A204.1 (cell line): ENCODE measurements around the gene SLC7A5.
"Not testable (repeated sequence)": the region's sequence is repeated elsewhere in the genome, so short reads cannot be mapped to it uniquely, and the experiment has no call there.

Experiments
- FAIRE-seq: peaks from 2 replicates; lab custom pipeline; 2012; peaks lifted over from hg19 to GRCh38; lab: Jason Lieb, UNC

The SLC7A5 gene

GRCh38 chr16:87791295-87792204, 77.8 kb downstream of the SLC7A5 start:
- FAIRE-seq, result no peak

DNA sequence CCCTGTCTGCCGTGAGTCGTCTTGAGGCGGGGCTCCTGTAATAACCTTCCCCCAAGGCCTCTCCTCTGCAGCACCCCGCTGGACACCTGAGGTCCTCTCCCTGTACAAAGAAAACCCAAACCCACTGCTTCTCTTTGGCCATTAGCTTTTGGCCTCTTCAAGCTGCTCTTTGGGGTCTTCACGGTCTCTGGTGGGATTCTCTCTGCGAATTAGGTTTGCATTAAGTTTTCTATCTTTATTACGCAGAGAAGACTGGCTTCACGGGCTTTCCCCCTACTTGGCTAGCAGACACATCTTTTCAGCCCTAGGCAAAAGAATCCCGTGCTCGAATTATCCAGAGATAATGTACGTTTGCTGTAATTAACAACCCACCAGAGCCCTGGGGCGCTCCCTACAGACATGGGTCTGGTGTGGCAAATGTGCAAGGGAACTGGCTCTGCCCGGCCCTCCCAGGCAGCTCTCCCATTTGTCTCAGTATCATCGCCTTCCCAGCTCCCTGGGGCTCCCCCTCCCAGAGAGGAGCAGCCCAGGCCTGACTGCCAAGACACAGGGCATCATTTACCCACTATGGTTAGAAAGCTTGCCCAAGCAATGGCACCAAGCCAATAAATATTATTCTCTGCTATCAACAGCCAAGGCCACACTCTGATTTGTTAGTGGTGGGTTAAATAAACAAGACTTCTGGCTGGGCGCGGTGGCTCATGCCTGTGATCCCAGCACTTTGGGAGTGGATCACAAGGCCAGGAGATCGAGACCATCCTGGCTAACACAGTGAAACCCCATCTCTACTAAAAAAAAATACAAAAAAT, 78.8 kb downstream of the SLC7A5 start:
- no peak for FAIRE-seq

DNA sequence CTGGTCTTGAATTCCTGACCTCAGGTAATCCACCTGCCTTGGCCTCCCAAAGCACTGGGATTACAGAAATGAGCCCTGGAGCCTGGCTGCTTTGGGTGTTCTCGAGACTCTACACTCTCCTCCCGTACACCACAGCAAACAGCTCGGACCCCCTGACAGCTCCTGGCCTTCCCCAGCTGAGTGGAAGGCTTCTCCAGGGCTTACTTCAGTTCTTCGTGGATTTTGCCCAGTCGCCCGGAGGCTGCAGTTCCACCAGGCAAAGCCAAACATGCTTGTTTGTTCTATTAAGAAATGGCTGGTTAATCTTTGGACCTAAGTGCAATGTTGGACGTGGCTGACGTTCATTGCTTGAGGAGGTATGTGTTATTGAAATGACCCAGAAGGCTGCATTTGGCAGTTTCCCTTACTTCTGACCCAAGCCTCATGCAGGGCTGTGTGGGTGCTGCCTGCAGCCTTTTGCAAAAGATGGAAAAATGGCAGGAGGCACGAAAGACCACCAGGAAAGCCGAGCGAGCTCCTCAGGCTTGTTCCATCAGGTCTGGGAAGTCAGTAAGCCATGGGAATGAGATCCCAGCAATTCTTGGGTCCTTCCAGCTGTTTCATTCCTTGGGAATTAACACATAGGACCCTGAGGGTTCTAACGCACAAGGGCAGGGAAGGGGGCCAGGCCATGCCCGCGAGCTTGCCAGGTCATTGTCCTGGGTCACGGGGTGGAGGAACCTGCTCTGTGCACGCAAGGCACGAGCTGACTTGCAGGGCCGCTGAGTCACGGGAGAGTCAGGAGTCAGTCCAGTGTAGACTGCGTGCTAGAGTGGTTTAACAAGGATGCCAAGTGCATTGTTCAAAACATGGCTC, 79.6 kb downstream of the SLC7A5 start:
- no peak for FAIRE-seq

GRCh38 chr16:87788730-87789436, 80.4 kb downstream of the SLC7A5 start:
- not testable (repeated sequence) for FAIRE-seq

DNA sequence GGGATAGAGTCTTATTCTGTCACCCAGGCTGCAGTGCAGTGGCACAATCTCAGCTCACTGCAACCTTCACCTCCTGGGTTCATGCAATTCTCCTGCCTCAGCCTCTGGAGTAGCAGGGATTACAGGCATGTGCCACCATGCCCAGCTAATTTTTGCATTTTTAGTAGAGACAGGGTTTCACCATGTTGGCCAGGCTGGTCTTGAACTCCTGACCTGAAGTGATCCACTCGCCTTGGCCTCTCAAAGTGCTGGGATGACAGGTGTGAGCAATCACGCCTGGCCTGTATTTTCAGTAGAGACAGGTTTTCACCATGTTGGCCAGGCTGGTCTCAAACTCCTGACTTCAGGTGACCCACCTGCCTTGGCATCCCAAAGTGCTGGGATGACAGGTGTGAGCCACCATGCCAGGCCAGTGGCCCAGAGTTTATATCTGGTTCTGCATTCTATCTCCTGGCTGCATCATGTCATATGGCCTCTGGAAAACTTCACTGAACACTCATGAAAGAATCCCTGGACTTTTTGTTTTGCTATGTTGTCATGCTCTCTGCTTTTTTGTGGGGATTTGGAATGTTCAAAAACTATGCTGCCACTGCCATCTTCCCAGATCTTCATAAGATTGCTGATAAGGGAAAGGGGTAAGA, 81.7 kb downstream of the SLC7A5 start:
- FAIRE-seq, result not testable (repeated sequence)

DNA sequence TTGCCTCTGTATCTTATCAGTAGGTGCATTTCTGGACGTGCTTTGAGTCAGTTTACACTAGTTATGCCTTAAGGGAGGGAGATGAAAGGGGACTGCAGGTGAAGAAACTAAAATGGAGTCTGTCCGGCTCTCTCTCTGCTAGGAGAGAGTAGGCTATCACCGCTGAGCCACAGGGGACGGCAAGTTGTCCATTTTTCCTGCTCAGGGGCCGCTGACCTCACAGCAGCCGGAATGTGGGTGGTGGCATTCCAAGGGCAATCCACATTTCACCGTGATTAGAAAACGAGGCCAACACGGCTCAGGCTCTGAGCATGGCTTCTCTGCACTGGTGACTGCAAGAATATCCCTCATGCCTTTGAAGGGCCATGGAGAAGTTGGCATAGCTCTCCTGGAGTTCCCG, 84.5 kb downstream of the SLC7A5 start:
- no peak for FAIRE-seq

DNA sequence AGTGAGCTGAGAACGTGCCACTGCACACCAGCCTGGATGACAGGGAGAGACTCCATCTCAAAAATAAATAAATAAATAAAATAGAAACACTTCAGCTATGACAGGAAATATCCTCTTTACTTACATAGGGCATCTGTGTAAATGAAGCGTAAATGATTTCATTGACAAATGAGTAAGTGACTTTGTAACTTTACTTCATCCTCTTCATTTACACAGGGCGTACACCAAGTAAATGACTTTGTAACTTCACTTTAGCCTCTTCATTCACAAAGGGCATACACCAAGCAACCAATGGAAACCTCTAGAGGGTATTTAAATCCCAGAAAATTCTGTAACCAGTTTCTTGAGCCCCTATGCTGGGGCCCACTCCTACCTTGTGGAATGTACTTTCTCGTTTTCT, 87.3 kb downstream of the SLC7A5 start:
- FAIRE-seq, result no peak

DNA sequence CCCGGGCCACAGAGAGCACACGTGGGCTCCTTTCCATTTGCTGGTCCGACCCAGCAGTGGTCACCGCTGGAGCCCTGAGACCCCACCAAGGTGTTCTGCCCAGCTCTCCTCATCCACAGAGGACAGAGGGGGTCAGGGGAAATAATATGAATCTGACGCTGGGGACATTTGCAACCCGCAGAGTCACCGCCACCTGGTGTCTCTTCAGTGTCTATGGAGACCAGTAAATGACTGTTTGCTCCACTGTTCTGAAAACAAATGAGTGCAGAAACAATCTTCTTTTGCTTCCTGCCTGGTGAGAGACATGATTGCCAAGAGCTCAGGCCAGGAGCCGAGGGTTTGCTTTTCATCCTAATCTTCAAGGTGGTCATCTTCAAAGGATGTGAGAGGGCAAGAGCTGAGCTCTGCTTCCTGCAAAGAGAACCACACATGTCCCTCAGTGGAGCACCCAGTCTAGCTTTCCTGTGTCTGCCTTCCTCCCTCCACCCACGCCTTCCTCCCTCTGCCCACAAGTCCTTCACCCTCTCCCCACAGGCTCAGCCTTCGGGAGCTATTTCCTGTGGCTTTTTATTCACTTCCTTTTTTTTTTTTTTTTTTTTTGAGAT, 88.8 kb downstream of the SLC7A5 start:
- FAIRE-seq, result no peak
